GM23248 (cell line): ENCODE measurements around the gene GNMT.

Experiments used
- EZH2 ChIP-seq: fragments of 200-600 bp; sonication (generic); IDR thresholded peaks from 2 replicates; pipeline ENCODE4 v1.6.1; 2018; ENCODE audit warnings: antibody characterized with exemption, mild to moderate bottlenecking; ENCODE audit not compliant: insufficient read depth, poor library complexity, severe bottlenecking
- EZH2phosphoT487 ChIP-seq: fragments of 200-600 bp; sonication (generic); IDR thresholded peaks from 2 replicates; pipeline ENCODE4 v1.6.1; 2018; ENCODE audit warnings: antibody characterized with exemption, moderate library complexity, mild to moderate bottlenecking, low read depth; ENCODE audit not compliant: insufficient read depth

- TF ChIP-seq EZH2phosphoT487 = no peak
- TF ChIP-seq EZH2 = no peak
Measured at GRCh38 chr6:42932412-42932811, 28.1 kb upstream of the GNMT start.
